Neural crest cell (in vitro differentiated cells): ENCODE results near the gene MTCH1. TPM values are rescaled to one million over a fixed set of nuclear protein-coding genes. Genes with fewer than 3 reads are reported as not detected.

ENCODE experiments used
- DNase-seq: peaks from one replicate; pipeline ENCODE4 v3.0.0; 2021; ENCODE audit warnings: low read depth, mixed read lengths, low spot score
- H3K27ac Mint-ChIP-seq: one replicate; pipeline ENCODE4 v1.8.0; 2021; ENCODE audit warnings: mild to moderate bottlenecking, mixed read lengths; ENCODE audit not compliant: unreplicated experiment
- H3K27me3 Mint-ChIP-seq: 2 replicates; pipeline ENCODE4 v1.8.0; 2021; ENCODE audit warnings: low read depth, mild to moderate bottlenecking, mixed read lengths
- H3K36me3 Mint-ChIP-seq: 2 replicates; pipeline ENCODE4 v1.8.0; 2021; ENCODE audit warnings: low read depth, mild to moderate bottlenecking, mixed read lengths
- H3K4me1 Mint-ChIP-seq: 2 replicates; pipeline ENCODE4 v1.8.0; 2021; ENCODE audit warnings: mixed read lengths
- H3K4me3 Mint-ChIP-seq: one replicate; pipeline ENCODE4 v1.8.0; 2021; ENCODE audit warnings: mild to moderate bottlenecking, mixed read lengths
- H3K9me3 Mint-ChIP-seq: 2 replicates; pipeline ENCODE4 v1.8.0; 2021; ENCODE audit warnings: mixed read lengths
- CTCF ChIP-seq: fragments of 200-600 bp; sonication (generic); conservative IDR thresholded peaks from 2 replicates; pipeline ENCODE4 v1.5.0; 2021; ENCODE audit warnings: antibody characterized with exemption, mild to moderate bottlenecking
- total RNA-seq: library from RNA; stranded (reverse); gene quantifications from 2 replicates; pipeline ENCODE4 v1.2.1, GENCODE V29; 2021

Gene MTCH1
- total RNA-seq, 1 donor from 2014 or later = 193 TPM

DNA sequence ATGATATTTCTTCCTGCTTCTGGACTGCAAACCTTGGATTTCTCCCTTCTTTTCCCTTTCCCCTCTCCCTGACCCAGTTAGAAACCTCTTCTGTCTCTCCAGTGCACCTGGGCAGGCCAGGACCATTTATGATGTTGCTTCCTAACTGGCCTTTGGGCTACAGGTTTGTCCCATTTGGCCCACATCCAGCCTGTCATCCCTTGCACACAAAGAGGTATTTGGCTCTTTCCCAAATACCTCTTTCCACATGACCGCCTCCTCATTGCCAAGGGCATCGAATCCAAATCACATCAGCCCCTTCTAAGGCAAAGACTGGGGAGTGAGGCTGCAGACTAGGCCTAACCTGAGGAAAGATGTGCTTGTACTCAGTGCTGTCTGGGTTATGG is 33.1 kb upstream of the MTCH1 start:
- no peaks in the 10 kb centered on the region for H3K9me3 Mint-ChIP-seq
- H3K36me3 Mint-ChIP-seq = no peaks in the 10 kb centered on the region
- H3K27me3 Mint-ChIP-seq = no peaks in the 10 kb centered on the region
- H3K27ac Mint-ChIP-seq = no peak overlapping the region
- no peak overlapping the region for H3K4me3 Mint-ChIP-seq
- TF ChIP-seq CTCF = no peak
- DNase-seq = no peak
- H3K4me1 Mint-ChIP-seq = peaks cover 9% of the 10 kb centered on the region

DNA sequence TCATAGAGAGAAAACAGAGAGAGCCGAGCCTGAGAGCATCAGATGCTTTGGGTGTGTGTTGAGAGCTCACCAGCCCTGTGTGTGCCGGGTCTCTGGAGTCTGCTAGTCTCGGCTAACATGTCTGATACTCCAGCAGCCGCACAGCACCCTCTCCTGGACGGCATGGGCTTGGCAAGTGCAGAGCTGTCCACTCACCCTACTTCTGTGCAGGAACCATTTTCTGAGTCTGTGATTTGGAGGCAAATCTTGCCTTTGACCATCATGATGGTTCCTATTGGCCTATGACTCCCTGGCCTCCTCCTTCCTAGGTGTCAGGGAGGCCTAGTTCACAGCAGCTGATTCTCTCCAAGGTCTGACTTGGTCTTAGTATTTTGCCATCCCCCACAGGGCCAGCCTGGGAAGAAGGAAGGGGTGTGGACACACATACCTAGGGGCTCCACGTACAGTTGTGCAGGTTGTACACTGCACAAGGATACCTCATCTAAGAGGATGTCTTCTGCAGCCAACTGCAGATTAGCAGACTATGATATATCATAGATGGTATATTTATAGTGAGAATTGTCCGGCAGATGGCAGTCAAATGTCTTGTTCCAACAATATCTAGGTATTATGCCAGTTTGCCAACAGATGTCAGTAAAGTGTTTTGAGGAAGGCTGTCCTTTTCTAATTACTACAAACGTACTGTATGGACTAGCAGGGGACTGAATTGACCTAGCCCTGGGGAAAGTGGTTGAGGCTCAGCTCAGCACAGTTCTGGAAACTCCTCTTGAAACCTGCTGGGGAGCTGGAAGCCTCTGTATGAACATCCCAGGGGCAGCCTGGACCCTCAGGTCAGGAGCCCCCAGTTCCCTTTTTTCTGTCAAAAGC is 32.4 kb upstream of the MTCH1 start:
- no peaks in the 10 kb centered on the region for H3K36me3 Mint-ChIP-seq
- H3K27ac Mint-ChIP-seq = no peak overlapping the region
- DNase-seq = peak; percentile 84
- H3K9me3 Mint-ChIP-seq = no peaks in the 10 kb centered on the region
- no peak overlapping the region for H3K4me3 Mint-ChIP-seq
- H3K4me1 Mint-ChIP-seq = peaks cover 9% of the 10 kb centered on the region
- TF ChIP-seq CTCF = peak; percentile 90
- no peaks in the 10 kb centered on the region for H3K27me3 Mint-ChIP-seq

DNA sequence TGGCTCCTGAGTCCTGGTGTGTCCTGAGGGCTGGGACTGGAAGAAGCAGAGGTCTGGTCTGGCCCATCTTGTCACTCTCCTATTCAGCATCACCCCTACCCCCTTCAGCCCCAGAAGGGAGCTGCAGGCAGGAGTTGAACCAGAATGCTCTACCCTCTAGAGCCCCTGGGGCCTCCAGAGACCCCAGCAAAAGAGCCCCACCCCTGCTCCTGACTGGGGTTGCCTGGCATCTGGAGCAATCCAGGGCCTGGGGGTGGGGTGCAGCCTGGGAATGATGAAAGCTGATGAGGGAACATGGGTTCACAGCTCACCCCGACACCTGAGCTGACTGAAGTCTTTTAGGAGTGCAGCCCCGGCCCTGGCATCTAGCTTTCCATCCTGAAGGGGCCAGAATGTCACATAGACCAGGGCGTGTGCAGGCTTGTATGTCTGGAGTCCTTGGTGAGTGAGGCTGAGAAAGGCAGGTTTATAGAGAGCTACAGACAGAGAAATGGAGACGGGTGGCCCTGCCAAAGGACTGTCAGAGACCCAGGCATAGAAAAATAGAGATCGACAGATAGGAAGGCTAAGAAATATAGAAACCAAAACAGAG is 31.7 kb upstream of the MTCH1 start:
- Mint-ChIP-seq H3K27me3 (no peaks in the 10 kb centered on the region), H3K27ac (no peak overlapping the region), H3K36me3 (no peaks in the 10 kb centered on the region), H3K4me3 (no peak overlapping the region), H3K4me1 (peaks cover 9% of the 10 kb centered on the region), H3K9me3 (no peaks in the 10 kb centered on the region)
- no peak for DNase-seq
- no peak for TF ChIP-seq CTCF

DNA sequence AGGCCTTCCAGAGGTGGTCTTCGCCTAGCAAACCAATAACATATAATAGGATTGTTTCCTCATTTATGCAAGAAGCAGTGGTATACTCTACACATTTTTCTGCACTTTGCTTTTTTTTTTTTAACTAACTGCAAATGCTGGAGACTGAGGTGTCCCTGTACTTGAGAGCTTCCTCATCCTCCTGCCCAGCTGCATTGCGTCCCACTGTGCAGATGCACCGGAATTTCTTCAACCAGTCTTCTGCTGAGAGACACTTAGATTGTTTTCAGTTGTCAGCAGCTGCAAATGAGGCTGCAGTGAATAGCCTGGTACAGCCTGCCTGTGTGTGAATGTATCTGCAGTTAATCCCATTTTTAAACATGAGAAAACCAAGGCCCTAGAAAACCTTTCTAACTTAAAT is 31.0 kb upstream of the MTCH1 start:
- Mint-ChIP-seq H3K9me3 (no peaks in the 10 kb centered on the region), H3K27me3 (no peaks in the 10 kb centered on the region), H3K27ac (no peak overlapping the region), H3K4me3 (no peak overlapping the region), H3K36me3 (no peaks in the 10 kb centered on the region), H3K4me1 (peaks cover 9% of the 10 kb centered on the region)
- TF ChIP-seq CTCF = no peak
- no peak for DNase-seq

DNA sequence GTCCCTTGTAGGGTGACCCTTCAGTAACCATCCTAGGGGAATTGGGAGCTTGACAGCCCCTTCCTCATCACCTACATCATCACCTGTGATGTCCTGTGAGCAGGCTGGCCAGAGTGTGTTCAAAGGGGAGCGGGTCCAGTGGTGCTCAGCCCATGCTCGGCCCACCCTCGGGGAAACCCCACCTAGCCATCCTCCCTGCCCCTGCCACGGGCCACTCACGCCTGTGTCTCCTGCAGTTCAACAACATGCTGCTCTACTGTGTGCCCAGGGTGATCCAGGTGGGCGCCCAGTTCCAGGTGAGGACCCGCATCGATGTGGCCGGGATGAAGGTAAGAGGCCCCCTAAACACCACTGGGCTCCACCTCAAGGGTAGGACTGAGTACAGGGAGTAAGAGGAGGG is 29.5 kb upstream of the MTCH1 start:
- no peak for TF ChIP-seq CTCF
- Mint-ChIP-seq H3K4me1 (peaks cover 9% of the 10 kb centered on the region), H3K4me3 (no peak overlapping the region), H3K36me3 (no peaks in the 10 kb centered on the region), H3K9me3 (no peaks in the 10 kb centered on the region), H3K27ac (no peak overlapping the region), H3K27me3 (no peaks in the 10 kb centered on the region)
- no peak for DNase-seq
